ENCODE results near the gene CDC42BPB.
"Not testable (repeated sequence)": the region's sequence is repeated elsewhere in the genome, so short reads cannot be mapped to it uniquely, and the experiment has no call there.

CDC42BPB gene

GRCh38 chr14:103056322-103057027 lies 874 bp downstream of the CDC42BPB start:
- POLR2A ChIA-PET = interaction anchor here (0.6 to 1.6 kb wide), 6 partner anchors 11 to 278 kb away, joined by 3 to 5 read pairs (median 4); partner anchors contain the start of gene EIF5
- CTCF ChIA-PET = interaction anchor here (0.6 kb wide), 1 partner anchor 57 kb away, joined by 4 read pairs; no protein-coding TSS in a partner anchor
- peak; percentile 69 for DNase-seq (ENCODE audit: extremely low spot score)
- TF ChIP-seq HDGF (IDR thresholded peaks at IDR 0.05; ENCODE audit: borderline replicate concordance) (no peak), ZNF384 (IDR thresholded peaks at IDR 0.05) (no peak), FOXM1 (IDR thresholded peaks at IDR 0.05; ENCODE audit: borderline replicate concordance) (no peak), BHLHE40 (IDR thresholded peaks at IDR 0.05; ENCODE audit: borderline replicate concordance) (no peak), SP1 (IDR thresholded peaks at IDR 0.05) (no peak), ELF4 (IDR thresholded peaks at IDR 0.05) (no peak), ARNT (IDR thresholded peaks at IDR 0.05) (no peak)

GRCh38 chr14:103055695-103056094 lies 1.7 kb downstream of the CDC42BPB start:
- ChIA-PET CTCF (no interaction called here), POLR2A (interaction anchor here (1.0 to 1.6 kb wide), 2 partner anchors 20 to 278 kb away, joined by 3 read pairs; partner anchors contain the start of gene EIF5)
- no peak for TF ChIP-seq ELF4 (IDR thresholded peaks at IDR 0.05)
- no peak for TF ChIP-seq CTBP1 (IDR thresholded peaks at IDR 0.05; ENCODE audit: borderline replicate concordance)
- TF ChIP-seq PKNOX1 (IDR thresholded peaks at IDR 0.05) = no peak
- no peak for TF ChIP-seq BHLHE40 (IDR thresholded peaks at IDR 0.05; ENCODE audit: borderline replicate concordance)
- TF ChIP-seq FOXM1 (IDR thresholded peaks at IDR 0.05; ENCODE audit: borderline replicate concordance) = no peak
- no peak for TF ChIP-seq TARDBP (IDR thresholded peaks at IDR 0.05)
- no peak for TF ChIP-seq ZNF384 (IDR thresholded peaks at IDR 0.05)
- TF ChIP-seq LEF1 (IDR thresholded peaks at IDR 0.05; ENCODE audit: borderline replicate concordance) = no peak
- no peak for TF ChIP-seq SP1 (IDR thresholded peaks at IDR 0.05)
- TF ChIP-seq FOXK2 (IDR thresholded peaks at IDR 0.05) = no peak
- no peak for TF ChIP-seq NFRKB (IDR thresholded peaks at IDR 0.05)
- no peak for DNase-seq (ENCODE audit: extremely low spot score)

- no peak for DNase-seq (ENCODE audit: extremely low spot score)
- ChIA-PET CTCF (no interaction called here), POLR2A (no interaction called here)
Observed at GRCh38 chr14:103052407-103052806, 4.9 kb downstream of the CDC42BPB start.

GRCh38 chr14:103050935-103051334 lies 6.4 kb downstream of the CDC42BPB start:
- POLR2A ChIA-PET = no interaction called here
- no peak for DNase-seq (ENCODE audit: extremely low spot score)
- TF ChIP-seq FOXM1 (IDR thresholded peaks at IDR 0.05; ENCODE audit: borderline replicate concordance) (no peak), FOXA1 (IDR thresholded peaks at IDR 0.05) (no peak)
- CTCF ChIA-PET = no interaction called here

More at GRCh38 chr14:103052407-103052806, 4.9 kb downstream of the CDC42BPB start:
- TF ChIP-seq ARNT (IDR thresholded peaks at IDR 0.05) (no peak), FOXK2 (IDR thresholded peaks at IDR 0.05) (no peak), FOXA1 (IDR thresholded peaks at IDR 0.05) (no peak), NFRKB (IDR thresholded peaks at IDR 0.05) (no peak), L3MBTL2 (conservative IDR thresholded peaks at IDR 0.05) (no peak), ELF4 (IDR thresholded peaks at IDR 0.05) (no peak), HDGF (IDR thresholded peaks at IDR 0.05; ENCODE audit: borderline replicate concordance) (no peak), PKNOX1 (IDR thresholded peaks at IDR 0.05) (no peak), SUZ12 (IDR thresholded peaks at IDR 0.05) (no peak), ZNF384 (IDR thresholded peaks at IDR 0.05) (no peak), TARDBP (IDR thresholded peaks at IDR 0.05) (no peak), CTBP1 (IDR thresholded peaks at IDR 0.05; ENCODE audit: borderline replicate concordance) (no peak), FOXM1 (IDR thresholded peaks at IDR 0.05; ENCODE audit: borderline replicate concordance) (no peak), SP1 (IDR thresholded peaks at IDR 0.05) (no peak), LEF1 (IDR thresholded peaks at IDR 0.05; ENCODE audit: borderline replicate concordance) (no peak), BHLHE40 (IDR thresholded peaks at IDR 0.05; ENCODE audit: borderline replicate concordance) (no peak)

GRCh38 chr14:103047453-103047852 lies 9.9 kb downstream of the CDC42BPB start:
- DNase-seq (ENCODE audit: extremely low spot score); POLR2A ChIA-PET: not testable (repeated sequence)
- CTCF ChIA-PET = interaction anchor here (0.9 to 1.1 kb wide), 2 partner anchors 14 to 27 kb away, joined by 3 read pairs; no protein-coding TSS in a partner anchor

- DNase-seq (ENCODE audit: extremely low spot score) = no peak
- TF ChIP-seq LEF1 (IDR thresholded peaks at IDR 0.05; ENCODE audit: borderline replicate concordance) (no peak), BHLHE40 (IDR thresholded peaks at IDR 0.05; ENCODE audit: borderline replicate concordance) (no peak), SUZ12 (IDR thresholded peaks at IDR 0.05) (no peak), NFRKB (IDR thresholded peaks at IDR 0.05) (no peak), ARNT (IDR thresholded peaks at IDR 0.05) (no peak), SP1 (IDR thresholded peaks at IDR 0.05) (no peak)
- ChIA-PET CTCF (no interaction called here), POLR2A (no interaction called here)
Observed at GRCh38 chr14:103045371-103045869, 11.9 kb downstream of the CDC42BPB start.

GRCh38 chr14:103043257-103044015 lies 13.9 kb downstream of the CDC42BPB start:
- DNase-seq (ENCODE audit: extremely low spot score) = no peak
- POLR2A ChIA-PET = no interaction called here
- CTCF ChIA-PET = no interaction called here
- TF ChIP-seq ZNF384 (IDR thresholded peaks at IDR 0.05) (peak; percentile 64; the same call in 1 of the 2 replicates), BHLHE40 (IDR thresholded peaks at IDR 0.05; ENCODE audit: borderline replicate concordance) (no peak)
